Skin epidermis (tissue), 12 donors: ENCODE results near the gene OMP.
A peak's percentile ranks its signal among the peaks of the same experiment; 100 is the strongest.

Experiments used
- H3K27ac ChIP-seq, 21 experiments: fragments of 200-600 bp; sonication (generic) in 11 of 21; one replicate each; pipeline ENCODE4 v1.5.0; 2020; ENCODE audit warnings: mild to moderate bottlenecking in 3 of 21, inconsistent platforms in 2 of 21, moderate library complexity in 2 of 21
- H3K4me3 ChIP-seq, 7 experiments: fragments of 200-600 bp; sonication (generic) in 2 of 7; one replicate each; pipeline ENCODE4 v1.5.0; 2020; ENCODE audit warnings: inconsistent platforms in 2 of 7, mild to moderate bottlenecking in 2 of 7, moderate library complexity in 1 of 7

Gene OMP

GRCh38 chr11:77068457-77069335 lies 33.9 kb upstream of the OMP start:
- Histone ChIP-seq H3K27ac (no peak overlapping the region), H3K4me3 (no peak overlapping the region)

DNA sequence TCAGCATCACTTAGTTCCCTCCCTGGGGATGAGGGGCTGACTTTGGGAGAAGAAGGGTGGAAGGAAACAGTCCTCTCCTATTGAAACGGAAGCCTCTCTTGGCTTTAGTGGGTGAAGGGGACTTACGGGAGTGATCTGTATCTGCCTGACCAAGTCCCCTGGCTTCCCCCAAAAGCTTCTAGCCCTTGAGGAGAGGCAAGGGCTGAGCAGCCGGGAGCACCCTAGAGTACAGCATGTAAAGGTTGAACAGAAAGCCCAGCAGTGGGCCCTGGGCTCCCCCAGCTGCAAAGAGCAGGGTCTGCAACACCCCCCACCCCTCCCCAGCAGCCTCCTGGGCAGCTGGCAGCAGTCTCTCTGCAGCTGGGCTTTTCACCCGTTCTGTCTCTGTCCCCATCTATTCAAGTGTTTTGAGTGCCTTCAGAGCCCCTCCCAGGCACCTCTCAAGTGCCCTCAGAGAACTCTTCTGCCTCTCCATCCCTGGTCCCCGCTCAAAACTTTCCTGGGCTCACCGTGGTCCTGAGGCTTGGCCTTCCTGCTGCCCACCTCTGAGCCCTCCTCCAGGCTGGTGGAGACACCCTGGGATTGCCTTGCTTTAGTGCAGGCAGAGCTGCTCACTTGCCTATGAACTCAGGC lies 33.2 kb upstream of the OMP start:
- H3K27ac ChIP-seq: no peak overlapping the region
- H3K4me3 ChIP-seq: no peak overlapping the region

GRCh38 chr11:77069969-77070582 lies 32.6 kb upstream of the OMP start:
- H3K27ac ChIP-seq: no peak overlapping the region
- H3K4me3 ChIP-seq: no peak overlapping the region

GRCh38 chr11:77071077-77071476 lies 31.6 kb upstream of the OMP start:
- H3K4me3 ChIP-seq: no peak overlapping the region
- H3K27ac ChIP-seq: peak overlapping the region in 2 of 21 experiments; percentile 19 to 35

GRCh38 chr11:77071671-77072605 lies 30.7 kb upstream of the OMP start:
- Histone ChIP-seq H3K4me3 (no peak overlapping the region), H3K27ac (peak overlapping the region in 12 of 21 experiments; percentile 16 to 83 (median 64))

GRCh38 chr11:77072851-77073327 lies 29.8 kb upstream of the OMP start:
- Histone ChIP-seq H3K27ac (peak overlapping the region in 18 of 21 experiments; percentile 16 to 83 (median 63)), H3K4me3 (no peak overlapping the region)

DNA sequence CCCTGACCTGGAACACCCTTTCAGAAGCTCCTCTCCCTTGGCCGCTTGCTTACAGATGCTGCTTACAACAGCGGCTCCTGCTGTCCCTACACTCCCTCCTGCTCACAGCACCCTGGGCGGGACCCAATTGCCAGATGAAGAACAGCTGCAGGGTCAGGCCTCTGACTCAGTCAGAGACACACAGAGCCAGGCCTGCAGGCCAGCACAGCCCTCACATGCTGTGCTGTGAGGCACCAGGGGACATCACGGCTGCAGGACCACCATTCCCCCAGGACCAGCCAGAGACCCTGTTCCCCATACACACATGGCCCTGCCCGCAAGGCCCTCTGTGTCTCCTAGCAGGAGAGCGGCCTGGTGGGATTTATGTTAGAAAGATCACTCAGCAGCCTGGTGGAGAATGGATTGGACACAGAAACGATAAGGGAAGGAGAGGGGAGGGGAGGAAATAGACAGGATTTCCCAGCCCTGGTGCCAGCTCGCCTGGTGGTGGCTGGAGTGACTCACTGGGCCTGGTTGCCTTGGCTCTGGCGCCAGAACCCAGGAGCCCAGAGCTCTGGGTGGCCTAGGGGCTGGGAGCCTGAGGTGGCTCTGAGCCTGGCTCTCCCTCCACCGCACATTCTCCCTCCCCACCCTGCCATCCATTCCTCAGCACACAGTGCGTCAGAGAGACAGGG lies 29.2 kb upstream of the OMP start:
- no peak overlapping the region for H3K4me3 ChIP-seq

GRCh38 chr11:77074205-77074604 lies 28.4 kb upstream of the OMP start:
- Histone ChIP-seq H3K4me3 (no peak overlapping the region), H3K27ac (peak overlapping the region in 20 of 21 experiments; percentile 17 to 83 (median 64))

More for the DNA sequence above, 29.2 kb upstream of the OMP start:
- peak overlapping the region in 20 of 21 experiments; percentile 25 to 83 (median 64) for H3K27ac ChIP-seq

GRCh38 chr11:77074626-77075221 lies 27.9 kb upstream of the OMP start:
- peak overlapping the region in 16 of 21 experiments; percentile 35 to 83 (median 66) for H3K27ac ChIP-seq
- no peak overlapping the region for H3K4me3 ChIP-seq

DNA sequence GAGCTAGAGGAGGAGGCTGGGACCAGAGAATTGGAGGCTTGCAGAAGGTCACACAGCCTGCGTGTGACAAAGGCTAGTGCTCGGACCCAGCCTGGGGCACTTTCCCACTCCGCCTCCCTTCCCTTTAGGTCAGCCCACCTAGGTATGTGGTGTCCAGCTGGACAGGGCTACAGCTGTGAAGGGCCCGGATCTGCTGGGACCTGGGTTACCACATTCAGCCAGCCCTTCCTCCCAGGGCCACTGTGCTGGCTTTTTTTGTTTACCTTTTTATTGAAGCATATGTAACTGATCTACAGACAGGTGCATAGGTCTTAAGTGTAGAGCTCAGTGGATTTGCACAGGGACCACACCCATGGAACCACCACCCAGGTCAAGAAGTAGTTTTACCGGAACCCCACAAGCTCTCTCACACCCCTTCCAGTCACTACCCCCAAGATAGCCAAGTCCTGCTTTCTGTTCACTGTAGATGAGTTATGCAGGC lies 27.2 kb upstream of the OMP start:
- H3K4me3 ChIP-seq: no peak overlapping the region
- H3K27ac ChIP-seq: peak overlapping the region in 5 of 21 experiments; percentile 42 to 81 (median 68)

DNA sequence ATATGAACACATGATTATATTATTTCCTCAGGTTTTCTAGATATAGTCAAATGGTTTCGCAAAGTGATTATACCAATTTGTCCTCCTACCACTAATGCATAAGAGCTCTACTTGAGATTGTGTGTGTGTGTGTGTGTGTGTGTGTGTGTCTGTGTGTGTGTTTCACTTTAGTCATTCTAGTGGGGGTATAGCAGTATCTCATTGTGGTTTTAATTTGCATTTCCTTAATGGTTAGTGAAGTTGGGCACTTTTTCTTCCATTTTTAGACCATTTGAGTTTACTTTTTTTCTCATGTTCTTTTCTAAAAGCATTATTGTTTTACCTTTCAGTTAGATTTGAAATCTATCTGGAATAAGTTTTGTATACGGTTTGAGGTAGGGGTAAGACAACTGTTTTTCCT lies 23.0 kb upstream of the OMP start:
- Histone ChIP-seq H3K27ac (no peak overlapping the region), H3K4me3 (no peak overlapping the region)

GRCh38 chr11:77080643-77081210 lies 21.9 kb upstream of the OMP start:
- Histone ChIP-seq H3K4me3 (no peak overlapping the region), H3K27ac (no peak overlapping the region)

DNA sequence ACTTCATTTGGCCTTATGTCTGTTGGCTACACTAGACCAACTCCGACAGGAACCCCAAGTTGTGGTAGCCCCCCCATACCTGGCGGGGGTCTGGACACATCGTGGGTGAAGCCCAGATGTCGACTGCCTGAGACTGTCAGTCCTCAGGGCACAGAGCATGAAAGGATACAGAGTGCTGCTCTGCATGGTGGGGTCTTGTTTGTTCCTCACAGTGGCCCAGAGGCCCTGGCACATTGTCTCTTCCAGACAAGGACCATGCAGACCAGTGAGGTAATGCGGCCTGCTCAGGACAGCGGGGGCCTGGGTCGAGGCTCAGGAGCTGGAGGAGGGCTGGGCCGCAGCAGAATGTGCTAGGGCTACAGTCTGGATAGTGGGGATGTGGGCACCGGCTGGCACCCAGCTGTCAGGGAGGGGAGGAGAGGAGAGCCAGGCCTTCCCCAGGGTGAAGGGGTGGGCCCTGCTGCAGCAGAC lies 21.2 kb upstream of the OMP start:
- Histone ChIP-seq H3K27ac (peak overlapping the region in 1 of 21 experiments; percentile 79), H3K4me3 (no peak overlapping the region)

GRCh38 chr11:77081976-77082836 lies 20.4 kb upstream of the OMP start:
- Histone ChIP-seq H3K27ac (peak overlapping the region in 18 of 21 experiments; percentile 10 to 80 (median 62)), H3K4me3 (no peak overlapping the region)

DNA sequence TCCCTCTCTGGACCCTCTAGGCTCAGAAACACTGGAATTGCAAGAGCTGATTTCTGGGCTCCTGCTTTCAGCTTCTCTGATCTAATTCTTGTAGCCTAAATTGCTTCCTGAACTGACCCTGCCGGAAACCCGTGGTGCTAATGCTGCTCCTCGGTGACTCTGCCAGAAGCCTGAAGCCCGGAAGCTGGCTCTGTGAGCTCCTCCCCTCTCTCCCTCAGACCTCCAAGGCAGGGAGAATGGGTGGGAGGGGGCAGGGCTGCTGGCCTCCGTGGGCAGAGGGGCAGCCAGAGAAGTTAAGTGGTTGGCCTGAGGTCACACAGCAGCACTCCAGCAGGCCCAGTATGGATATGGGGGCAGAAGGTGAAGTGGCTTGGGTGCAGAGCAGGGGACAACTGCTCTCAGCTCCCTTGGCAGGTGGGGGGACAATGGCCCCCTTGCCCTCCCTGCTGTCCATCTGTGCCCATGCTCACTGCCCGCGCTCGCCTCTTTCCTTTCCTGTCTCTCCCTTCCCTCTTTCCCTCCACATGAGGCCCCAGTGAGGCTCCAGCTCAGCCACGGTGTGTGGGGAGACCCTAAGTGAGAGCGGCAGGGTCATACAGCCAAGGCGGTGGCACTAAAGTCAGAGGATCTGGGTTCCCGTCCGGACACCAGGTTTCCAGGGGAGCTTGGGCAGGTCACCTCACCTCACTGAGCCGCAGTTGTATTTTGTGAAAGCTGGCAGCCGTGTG lies 19.6 kb upstream of the OMP start:
- H3K27ac ChIP-seq: peak overlapping the region in 17 of 21 experiments; percentile 10 to 80 (median 64)

More for the DNA sequence above, 19.6 kb upstream of the OMP start:
- H3K4me3 ChIP-seq: no peak overlapping the region
